ENCODE data around the gene FOXK2.
A peak's percentile ranks its signal among the peaks of the same experiment; 100 is the strongest.

Gene FOXK2

GRCh38 chr17:82647593-82648164 lies 128.1 kb downstream of the FOXK2 start:
- Histone ChIP-seq H3K36me3 (ENCODE audit: insufficient read depth, low read length) (peaks cover 19% of the 10 kb centered on the region), H3K4me3 (peak overlapping the region; percentile 97), H3K9me3 (ENCODE audit: low read depth, low read length) (no peaks in the 10 kb centered on the region), H3K27ac (peak overlapping the region; percentile 96), H3K9ac (ENCODE audit: insufficient read length) (peak overlapping the region; percentile 92)
- TF ChIP-seq POLR2AphosphoS5 (IDR thresholded peaks at IDR 0.05; ENCODE audit: borderline replicate concordance, low read depth, low read length) (no peak), FOXP2 (optimal IDR thresholded peaks at IDR 0.05; ENCODE audit: control extremely low read depth, extremely low read length, insufficient read depth) (no peak), EZH2 (IDR thresholded peaks at IDR 0.05) (no peak)
- no peak for DNase-seq (ENCODE audit: low read depth, low spot score)

GRCh38 chr17:82648165-82648668 lies 128.7 kb downstream of the FOXK2 start, which contains the start of gene WDR45B:
Gene WDR45B (minus strand): TSS chr17:82648444. CDS start chr17:82648340, 104 bp downstream.
- Histone ChIP-seq H3K4me3 (peak within 1 kb of the TSS; percentile 97), H3K27ac (peak within 1 kb of the TSS; percentile 96)
- DNase-seq (ENCODE audit: low read depth, low spot score) = peak; percentile 53

DNA sequence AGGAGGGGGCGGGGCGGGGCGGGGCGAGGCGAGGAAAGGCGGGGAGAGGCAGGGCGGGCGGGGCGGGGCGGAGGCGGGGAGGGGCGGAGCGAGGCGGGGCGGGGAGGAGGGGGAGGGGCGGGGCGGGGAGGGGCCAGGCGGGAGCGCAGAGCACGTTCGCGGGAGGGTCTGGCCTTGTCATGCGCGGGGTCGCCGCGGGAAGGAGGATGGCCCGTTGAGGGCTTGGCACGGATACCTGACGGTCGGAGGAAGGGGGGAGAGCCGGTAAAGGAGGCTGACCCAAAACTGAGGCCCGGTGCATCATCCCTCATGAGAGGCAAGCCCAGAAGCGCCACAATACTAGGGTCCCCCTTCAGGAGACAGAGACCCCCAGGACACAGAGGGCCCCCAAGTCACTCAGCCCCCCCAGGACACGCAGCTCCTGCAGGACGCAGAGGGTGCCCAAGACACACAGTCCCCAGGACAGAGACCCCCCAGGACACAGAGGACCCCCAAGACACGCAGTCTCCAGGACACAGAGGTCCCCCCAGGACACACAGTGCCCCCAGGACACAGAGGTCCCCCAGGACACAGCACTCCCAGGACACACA lies 129.3 kb downstream of the FOXK2 start:
- Histone ChIP-seq H3K9me3 (ENCODE audit: low read depth, low read length) (no peaks in the 10 kb centered on the region), H3K4me3 (peak overlapping the region; percentile 64), H3K9ac (ENCODE audit: insufficient read length) (peak overlapping the region; percentile 47), H3K27ac (peak overlapping the region; percentile 85), H3K36me3 (ENCODE audit: insufficient read depth, low read length) (peaks cover 8% of the 10 kb centered on the region)
- no peak for DNase-seq (ENCODE audit: low read depth, low spot score)
- TF ChIP-seq FOXP2 (optimal IDR thresholded peaks at IDR 0.05; ENCODE audit: control extremely low read depth, extremely low read length, insufficient read depth) = no peak

More at GRCh38 chr17:82648165-82648668, 128.7 kb downstream of the FOXK2 start, which contains the start of gene WDR45B:
- TF ChIP-seq POLR2AphosphoS5 (IDR thresholded peaks at IDR 0.05; ENCODE audit: borderline replicate concordance, low read depth, low read length) = peak; percentile 84
- no peak for TF ChIP-seq FOXP2 (optimal IDR thresholded peaks at IDR 0.05; ENCODE audit: control extremely low read depth, extremely low read length, insufficient read depth)
- peaks cover 14% of the 10 kb centered on the region for H3K36me3 ChIP-seq (ENCODE audit: insufficient read depth, low read length)
- no peaks in the 10 kb centered on the region for H3K9me3 ChIP-seq (ENCODE audit: low read depth, low read length)
- H3K9ac ChIP-seq (ENCODE audit: insufficient read length) = peak within 1 kb of the TSS; percentile 92

- no peaks in the 10 kb centered on the region for H3K36me3 ChIP-seq (ENCODE audit: insufficient read depth, low read length)
- H3K4me3 ChIP-seq = no peak overlapping the region
- DNase-seq (ENCODE audit: low read depth, low spot score) = no peak
- peak overlapping the region; percentile 85; the same call in 1 of the 2 replicates for H3K27ac ChIP-seq
- no peak for TF ChIP-seq POLR2AphosphoS5 (IDR thresholded peaks at IDR 0.05; ENCODE audit: borderline replicate concordance, low read depth, low read length)
- H3K9ac ChIP-seq (ENCODE audit: insufficient read length) = no peak overlapping the region
- H3K9me3 ChIP-seq (ENCODE audit: low read depth, low read length) = no peaks in the 10 kb centered on the region
These were observed 130.1 kb downstream of the FOXK2 start for GRCh38 chr17:82649501-82650261.

GRCh38 chr17:82650723-82651122 lies 131.2 kb downstream of the FOXK2 start:
- TF ChIP-seq EZH2 (IDR thresholded peaks at IDR 0.05) (no peak), FOXP2 (optimal IDR thresholded peaks at IDR 0.05; ENCODE audit: control extremely low read depth, extremely low read length, insufficient read depth) (no peak), POLR2AphosphoS5 (IDR thresholded peaks at IDR 0.05; ENCODE audit: borderline replicate concordance, low read depth, low read length) (no peak)
- no peaks in the 10 kb centered on the region for H3K9me3 ChIP-seq (ENCODE audit: low read depth, low read length)
- no peak overlapping the region for H3K9ac ChIP-seq (ENCODE audit: insufficient read length)
- no peak overlapping the region for H3K4me3 ChIP-seq
- no peak overlapping the region for H3K27ac ChIP-seq
- no peak for DNase-seq (ENCODE audit: low read depth, low spot score)
- no peaks in the 10 kb centered on the region for H3K36me3 ChIP-seq (ENCODE audit: insufficient read depth, low read length)

DNA sequence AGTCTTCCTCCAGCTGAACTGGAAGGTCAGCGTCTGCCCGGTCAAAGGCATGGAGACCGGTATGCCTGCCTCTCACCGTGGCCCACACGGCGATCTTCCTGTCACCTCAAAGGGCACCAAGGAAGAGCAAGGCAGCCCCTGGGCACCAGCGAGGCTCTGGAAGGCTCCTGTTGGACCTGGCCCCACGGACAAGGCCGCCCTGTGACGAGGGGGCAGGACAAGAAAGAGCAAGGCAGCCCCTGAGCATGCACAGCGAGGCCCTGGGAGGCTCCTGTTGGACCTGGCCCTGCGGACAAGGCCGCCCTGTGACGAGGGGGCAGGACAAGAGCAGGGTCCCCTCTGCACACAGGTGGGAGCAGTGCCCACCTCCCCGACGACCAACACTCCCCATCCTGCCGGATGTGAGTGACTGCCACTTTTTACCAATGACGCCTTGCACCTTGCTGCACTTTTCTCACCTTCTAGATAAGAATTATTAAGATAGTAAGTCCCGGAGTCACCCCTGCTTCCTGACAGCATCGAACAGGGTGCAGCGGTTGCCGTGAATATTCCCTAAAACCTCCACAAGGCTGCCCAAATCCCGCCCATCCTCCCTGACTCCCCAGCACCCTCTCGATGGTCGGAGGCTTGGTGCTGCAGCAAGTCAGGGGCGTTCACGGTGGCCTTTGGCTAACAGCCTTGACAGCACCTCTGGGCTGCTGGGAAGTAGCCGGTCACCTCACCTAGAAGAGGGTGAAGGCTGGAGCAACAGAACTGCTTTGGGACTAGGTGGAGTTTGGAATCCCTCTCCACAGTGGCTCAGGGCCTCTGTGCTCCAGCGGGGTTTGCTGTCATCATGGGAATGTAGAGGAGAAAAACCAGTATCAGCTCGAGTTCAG lies 134.4 kb downstream of the FOXK2 start:
- no peak for DNase-seq (ENCODE audit: low read depth, low spot score)
- no peaks in the 10 kb centered on the region for H3K36me3 ChIP-seq (ENCODE audit: insufficient read depth, low read length)
- H3K9me3 ChIP-seq (ENCODE audit: low read depth, low read length) = no peaks in the 10 kb centered on the region
- H3K27ac ChIP-seq = no peak overlapping the region
- no peak overlapping the region for H3K4me3 ChIP-seq
- no peak overlapping the region for H3K9ac ChIP-seq (ENCODE audit: insufficient read length)
- no peak for TF ChIP-seq EZH2 (IDR thresholded peaks at IDR 0.05)
- no peak for TF ChIP-seq FOXP2 (optimal IDR thresholded peaks at IDR 0.05; ENCODE audit: control extremely low read depth, extremely low read length, insufficient read depth)
- no peak for TF ChIP-seq POLR2AphosphoS5 (IDR thresholded peaks at IDR 0.05; ENCODE audit: borderline replicate concordance, low read depth, low read length)
